DND-41 (cell line): ENCODE results near the gene CIB2.

Source experiments
- EZH2 ChIP-seq: IDR thresholded peaks from 3 replicates; pipeline ENCODE4 v1.6.1; 2012; ENCODE audit warnings: borderline replicate concordance, low read depth, mild to moderate bottlenecking, moderate library complexity, low read length, inconsistent platforms; ENCODE audit not compliant: severe bottlenecking
- TF ChIP-seq, protein P1 (sequence below): IDR thresholded peaks from 2 replicates; pipeline ENCODE4 v1.5.1; 2012; ENCODE audit warnings: borderline replicate concordance, low read length, moderate library complexity, mild to moderate bottlenecking; ENCODE audit not compliant: poor library complexity, severe bottlenecking; ENCODE audit errors: extremely low read depth

DNA sequence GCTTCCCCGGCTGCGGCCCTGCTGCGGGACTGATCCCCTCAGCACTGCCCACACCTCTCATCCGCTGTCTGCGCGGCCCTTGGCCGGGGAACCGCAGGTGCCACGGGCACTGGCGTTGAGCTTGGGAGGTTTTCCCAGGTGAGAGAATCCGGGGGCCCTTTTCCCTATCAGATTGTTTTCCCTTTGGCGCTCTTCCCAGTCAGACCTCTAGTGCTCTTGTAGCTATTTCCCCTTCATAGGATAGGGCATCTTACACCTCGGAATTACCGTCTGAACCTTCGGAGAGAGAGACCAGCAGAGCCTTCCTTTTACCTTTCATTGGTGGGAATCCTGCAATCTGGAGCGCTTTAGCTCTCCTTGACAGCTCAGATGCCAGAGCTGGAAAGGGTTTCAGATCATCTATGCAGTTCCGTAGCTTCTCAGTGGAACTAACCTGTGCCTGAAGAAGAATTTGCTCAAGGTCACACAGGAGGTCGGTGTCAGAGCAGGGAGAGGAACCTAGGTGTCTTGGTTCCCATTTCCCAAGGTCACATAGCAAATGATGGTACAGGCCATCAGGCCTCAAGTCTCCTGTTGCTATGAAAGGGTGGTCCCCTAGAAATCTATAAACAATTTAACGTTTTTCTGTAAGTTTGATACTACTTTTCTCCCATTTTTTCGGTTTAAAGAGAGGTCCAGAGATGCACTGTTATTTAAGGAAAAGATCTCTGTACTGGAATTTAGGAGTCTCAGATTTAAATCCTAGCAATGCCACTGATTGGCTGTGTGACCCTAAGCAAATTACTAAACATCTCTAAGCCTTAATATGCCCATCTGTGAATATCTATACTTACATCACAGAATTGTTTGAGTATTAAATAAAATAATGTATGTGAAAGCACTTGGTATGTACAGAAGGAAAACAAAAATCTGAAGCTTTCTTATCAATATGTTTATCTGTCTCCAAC, 18.8 kb upstream of the CIB2 start:
- TF ChIP-seq, protein P1, sequence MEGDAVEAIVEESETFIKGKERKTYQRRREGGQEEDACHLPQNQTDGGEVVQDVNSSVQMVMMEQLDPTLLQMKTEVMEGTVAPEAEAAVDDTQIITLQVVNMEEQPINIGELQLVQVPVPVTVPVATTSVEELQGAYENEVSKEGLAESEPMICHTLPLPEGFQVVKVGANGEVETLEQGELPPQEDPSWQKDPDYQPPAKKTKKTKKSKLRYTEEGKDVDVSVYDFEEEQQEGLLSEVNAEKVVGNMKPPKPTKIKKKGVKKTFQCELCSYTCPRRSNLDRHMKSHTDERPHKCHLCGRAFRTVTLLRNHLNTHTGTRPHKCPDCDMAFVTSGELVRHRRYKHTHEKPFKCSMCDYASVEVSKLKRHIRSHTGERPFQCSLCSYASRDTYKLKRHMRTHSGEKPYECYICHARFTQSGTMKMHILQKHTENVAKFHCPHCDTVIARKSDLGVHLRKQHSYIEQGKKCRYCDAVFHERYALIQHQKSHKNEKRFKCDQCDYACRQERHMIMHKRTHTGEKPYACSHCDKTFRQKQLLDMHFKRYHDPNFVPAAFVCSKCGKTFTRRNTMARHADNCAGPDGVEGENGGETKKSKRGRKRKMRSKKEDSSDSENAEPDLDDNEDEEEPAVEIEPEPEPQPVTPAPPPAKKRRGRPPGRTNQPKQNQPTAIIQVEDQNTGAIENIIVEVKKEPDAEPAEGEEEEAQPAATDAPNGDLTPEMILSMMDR: no peak
- TF ChIP-seq EZH2: no peak
